HepG2 (cell line): Measurements from ENCODE around the gene PURB. TPM values are rescaled to one million over a fixed set of nuclear protein-coding genes. Genes with fewer than 3 reads are reported as not detected.

Source experiments
- ATF5 ChIP-seq: sonication (generic); formaldehyde crosslinking; IDR thresholded peaks from 2 replicates; pipeline ENCODE4 v1.4.0; 2020; ENCODE audit warnings: mild to moderate bottlenecking, low read depth, missing genetic modification reagents
- FOXP1 ChIP-seq, 2 experiments: fragments of 450-650 bp in 1 of 2; IDR thresholded peaks; 2 replicates each; pipeline ENCODE4 v1.6.1; 2017 to 2018; ENCODE audit warnings: antibody characterized with exemption in 1 of 2
- KDM2A ChIP-seq: sonication (generic); formaldehyde crosslinking; IDR thresholded peaks from 2 replicates; pipeline ENCODE4 v1.4.0; 2020; ENCODE audit warnings: low read depth, missing genetic modification reagents, borderline replicate concordance
- KDM5A ChIP-seq: fragments of 200-600 bp; sonication (generic); IDR thresholded peaks from 2 replicates; pipeline ENCODE4 v1.7.0; 2018; ENCODE audit warnings: antibody characterized with exemption, mild to moderate bottlenecking, low read length, borderline replicate concordance
- PBX3 ChIP-seq: sonication (generic); formaldehyde crosslinking; IDR thresholded peaks from 2 replicates; pipeline ENCODE4 v1.8.1; 2023; ENCODE audit warnings: missing genetic modification reagents, inconsistent platforms, borderline replicate concordance
- RBFOX2 ChIP-seq: fragments of 200-400 bp; formaldehyde crosslinking; IDR thresholded peaks from 2 replicates; pipeline ENCODE4 v1.6.1; 2017; ENCODE audit warnings: low read depth, mild to moderate bottlenecking, low read length
- SOX6 ChIP-seq, 2 experiments: fragments of 450-650 bp in 1 of 2; sonication (generic) in 1 of 2; formaldehyde crosslinking in 1 of 2; IDR thresholded peaks; 2 replicates each; pipeline versions ENCODE4 v1.4.0 to v1.6.1; 2017 to 2020; ENCODE audit warnings: antibody characterized with exemption in 1 of 2, mild to moderate bottlenecking in 1 of 2, missing genetic modification reagents in 1 of 2
- ZBTB14 ChIP-seq: sonication (generic); formaldehyde crosslinking; IDR thresholded peaks from 2 replicates; pipeline ENCODE4 v1.4.0; 2020; ENCODE audit warnings: missing genetic modification reagents
- ZFAT ChIP-seq: sonication (generic); formaldehyde crosslinking; conservative IDR thresholded peaks from 2 replicates; pipeline ENCODE4 v1.8.1; 2023; ENCODE audit warnings: missing genetic modification reagents, inconsistent platforms
- ZNF83 ChIP-seq: sonication (generic); formaldehyde crosslinking; IDR thresholded peaks from 2 replicates; pipeline ENCODE4 v1.4.0; 2020; ENCODE audit warnings: missing genetic modification reagents, mild to moderate bottlenecking, borderline replicate concordance
- polyA plus RNA-seq, 8 experiments: library from polyadenylated mRNA; depleted of rRNA in 3 of 8; stranded (reverse) in 7 of 8; unstranded in 1 of 8; fragments of >200 nt; fragmentation: Illumina TruSeq in 4 of 8; extraction: Trizol in 4 of 8; gene quantifications; 2 replicates each; pipeline versions ENCODE4 v1.2.1 to v1.2.3, GENCODE V29; 2011 to 2016; ENCODE audit warnings: low read depth in 4 of 8, missing spikeins in 1 of 8, mixed read lengths in 1 of 8; ENCODE audit not compliant: insufficient read depth in 1 of 8
- total RNA-seq, 5 experiments: library from RNA; depleted of rRNA; stranded (reverse); fragments of >200 nt; fragmentation: Illumina TruSeq; extraction: Trizol; gene quantifications; 2 replicates each; pipeline ENCODE4 v1.2.3, GENCODE V29; 2016; ENCODE audit warnings: low read depth in 1 of 5
- TF ChIP-seq, protein P1 (sequence below): IDR thresholded peaks from 2 replicates; pipeline ENCODE4 v1.6.1; 2016; ENCODE audit warnings: missing compliant biosample characterization, missing genetic modification reagents, borderline replicate concordance
- TF ChIP-seq, protein P2 (sequence below): sonication (generic); formaldehyde crosslinking; IDR thresholded peaks from 2 replicates; pipeline ENCODE4 v1.5.1; 2020; ENCODE audit warnings: missing genetic modification reagents, mild to moderate bottlenecking, borderline replicate concordance

Gene PURB
- total and polyA plus RNA-seq, 2 of the 13 experiments (the other 11 are each of a cell fraction or from before 2014, with no cell fraction given), result 2.3 to 4.3 TPM

GRCh38 chr7:44885394-44886317 lies at the start of gene PURB (continued):
- TF ChIP-seq SOX6 (IDR thresholded peaks at IDR 0.05) (no peak), SOX6 (CRISPR knock-in tag; IDR thresholded peaks at IDR 0.05) (no peak), ZBTB14 (CRISPR knock-in tag) (peak; percentile 33; the same call in 1 of the 2 replicates), KDM5A (peak; percentile 91), ATF5 (no peak), RBFOX2 (peak; percentile 92), PBX3 (CRISPR knock-in tag) (no peak), KDM2A (peak; percentile 67; the same call in 1 of the 2 replicates), FOXP1 (IDR thresholded peaks at IDR 0.05) (no peak), FOXP1 (CRISPR knock-in tag; IDR thresholded peaks at IDR 0.05) (no peak), ZFAT (no peak), ZNF83 (CRISPR knock-in tag) (peak; percentile 73; the same call in 1 of the 2 replicates)
- TF ChIP-seq, protein P1, sequence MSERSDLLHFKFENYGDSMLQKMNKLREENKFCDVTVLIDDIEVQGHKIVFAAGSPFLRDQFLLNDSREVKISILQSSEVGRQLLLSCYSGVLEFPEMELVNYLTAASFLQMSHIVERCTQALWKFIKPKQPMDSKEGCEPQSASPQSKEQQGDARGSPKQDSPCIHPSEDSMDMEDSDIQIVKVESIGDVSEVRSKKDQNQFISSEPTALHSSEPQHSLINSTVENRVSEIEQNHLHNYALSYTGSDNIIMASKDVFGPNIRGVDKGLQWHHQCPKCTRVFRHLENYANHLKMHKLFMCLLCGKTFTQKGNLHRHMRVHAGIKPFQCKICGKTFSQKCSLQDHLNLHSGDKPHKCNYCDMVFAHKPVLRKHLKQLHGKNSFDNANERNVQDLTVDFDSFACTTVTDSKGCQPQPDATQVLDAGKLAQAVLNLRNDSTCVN (CRISPR knock-in tag), result no peak
- TF ChIP-seq, protein P2, sequence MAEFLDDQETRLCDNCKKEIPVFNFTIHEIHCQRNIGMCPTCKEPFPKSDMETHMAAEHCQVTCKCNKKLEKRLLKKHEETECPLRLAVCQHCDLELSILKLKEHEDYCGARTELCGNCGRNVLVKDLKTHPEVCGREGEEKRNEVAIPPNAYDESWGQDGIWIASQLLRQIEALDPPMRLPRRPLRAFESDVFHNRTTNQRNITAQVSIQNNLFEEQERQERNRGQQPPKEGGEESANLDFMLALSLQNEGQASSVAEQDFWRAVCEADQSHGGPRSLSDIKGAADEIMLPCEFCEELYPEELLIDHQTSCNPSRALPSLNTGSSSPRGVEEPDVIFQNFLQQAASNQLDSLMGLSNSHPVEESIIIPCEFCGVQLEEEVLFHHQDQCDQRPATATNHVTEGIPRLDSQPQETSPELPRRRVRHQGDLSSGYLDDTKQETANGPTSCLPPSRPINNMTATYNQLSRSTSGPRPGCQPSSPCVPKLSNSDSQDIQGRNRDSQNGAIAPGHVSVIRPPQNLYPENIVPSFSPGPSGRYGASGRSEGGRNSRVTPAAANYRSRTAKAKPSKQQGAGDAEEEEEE (CRISPR knock-in tag), result no peak
